CD4-positive, alpha-beta T cell treated with Interleukin-15 for 1 hour (primary cell): ENCODE measurements around the gene SLC9A3.

ENCODE experiments used
- DNase-seq: peaks from one replicate; pipeline ENCODE4 v3.0.0-alpha.2; 2020

SLC9A3 gene

DNA sequence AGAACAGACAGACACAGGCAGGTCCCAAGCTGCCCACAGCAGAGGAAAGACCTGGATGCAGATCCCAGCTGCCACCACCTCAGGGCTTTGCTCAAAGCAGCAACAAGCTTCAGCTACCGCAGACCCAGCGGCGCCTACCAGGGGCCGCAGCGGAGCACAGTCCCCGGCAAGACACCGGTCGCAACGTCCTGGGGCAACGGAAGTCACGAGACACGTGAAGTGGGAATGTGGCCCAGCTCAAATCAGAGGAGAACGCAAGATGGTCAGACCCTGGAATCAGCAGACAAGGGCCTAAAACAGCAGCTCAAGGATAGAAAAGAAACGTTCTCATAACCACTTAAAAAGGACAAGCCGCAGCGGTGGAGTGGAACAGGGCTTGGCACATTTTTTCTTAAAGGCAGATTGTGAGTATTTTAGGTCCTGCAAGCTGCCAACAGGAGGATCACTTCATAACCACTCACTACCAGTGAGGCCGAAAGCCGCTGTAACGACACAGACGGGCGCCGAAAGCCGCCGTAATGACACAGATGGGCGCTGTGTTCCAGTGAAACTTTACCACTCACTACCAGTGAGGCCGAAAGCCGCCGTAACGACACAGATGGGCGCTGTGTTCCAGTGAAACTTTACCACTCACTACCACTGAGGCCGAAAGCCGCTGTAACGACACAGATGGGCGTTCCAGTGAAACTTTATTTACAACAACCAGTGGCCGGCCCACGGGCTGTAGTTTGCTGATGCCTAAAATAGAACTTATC is 21.7 kb downstream of the SLC9A3 start:
- no peak for DNase-seq

DNA sequence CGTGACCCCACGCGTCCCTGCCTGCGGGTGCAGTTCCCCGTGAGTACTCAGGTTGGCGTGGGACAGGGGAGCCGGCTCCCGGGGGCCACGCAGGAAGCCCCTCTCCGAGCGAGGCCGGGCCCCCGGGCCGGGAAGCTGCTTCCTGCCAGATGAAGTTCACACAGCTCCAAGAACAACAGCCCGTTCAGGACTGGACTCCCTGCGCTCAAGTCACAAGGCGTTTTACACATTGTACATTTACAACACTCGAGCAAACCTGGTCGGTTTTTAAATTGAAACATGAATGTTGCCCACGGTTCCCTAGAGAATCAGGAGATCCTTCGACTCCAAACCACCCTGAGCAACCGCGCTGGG is 22.4 kb downstream of the SLC9A3 start:
- no peak for DNase-seq

DNA sequence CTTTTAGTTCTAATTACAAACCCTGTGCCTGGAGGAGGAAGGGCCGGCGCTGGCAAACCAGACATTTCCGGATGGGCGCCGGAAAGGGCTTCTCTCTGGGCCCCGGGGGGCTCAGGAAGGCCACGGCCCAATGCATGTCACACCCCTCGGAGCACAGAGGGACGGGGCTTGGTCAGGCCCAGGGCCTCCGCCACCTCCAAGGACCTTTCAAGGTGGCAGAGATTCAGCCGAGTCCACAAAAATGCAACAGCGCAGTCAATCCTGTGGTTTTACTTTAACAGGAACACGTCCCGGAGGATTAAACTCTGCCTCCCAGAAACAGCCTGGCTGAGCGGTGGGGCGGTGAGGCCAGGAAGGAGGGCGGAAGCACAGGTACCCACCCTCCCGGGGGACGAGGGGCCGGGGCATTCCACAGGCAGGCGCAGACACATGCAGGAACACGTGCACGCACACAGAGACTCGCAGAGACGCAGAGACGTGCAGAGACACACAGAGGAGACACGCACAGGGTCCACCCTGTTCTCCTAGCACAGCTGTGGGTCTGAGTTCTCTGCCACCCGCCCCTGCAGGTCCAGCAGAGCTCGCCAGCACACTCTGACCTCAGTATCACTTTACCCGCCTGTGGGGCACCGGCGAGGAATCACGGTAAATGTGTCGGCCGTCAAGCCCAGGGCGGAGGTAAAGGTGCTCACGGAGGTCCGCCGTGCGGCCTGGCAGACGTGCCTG is 23.0 kb downstream of the SLC9A3 start:
- DNase-seq = no peak

DNA sequence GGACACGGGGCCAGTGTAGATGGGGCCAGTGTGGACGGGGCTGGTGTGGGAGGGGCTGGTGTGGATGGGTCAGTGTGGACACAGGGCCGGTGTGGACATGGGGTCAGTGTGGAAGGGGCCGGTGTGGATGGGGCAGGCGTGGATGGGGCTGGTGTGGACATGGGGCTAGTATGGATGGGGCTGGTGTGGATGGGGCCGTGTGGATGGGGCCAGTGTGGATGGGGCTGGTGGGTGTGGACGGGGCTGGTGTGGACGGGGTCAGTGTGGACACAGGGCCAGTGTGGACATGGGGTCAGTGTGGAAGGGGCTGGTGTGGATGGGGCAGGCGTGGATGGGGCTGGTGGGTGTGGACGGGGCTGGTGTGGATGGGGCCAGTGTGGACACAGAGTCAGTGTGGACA is 23.8 kb downstream of the SLC9A3 start:
- DNase-seq = no peak

DNA sequence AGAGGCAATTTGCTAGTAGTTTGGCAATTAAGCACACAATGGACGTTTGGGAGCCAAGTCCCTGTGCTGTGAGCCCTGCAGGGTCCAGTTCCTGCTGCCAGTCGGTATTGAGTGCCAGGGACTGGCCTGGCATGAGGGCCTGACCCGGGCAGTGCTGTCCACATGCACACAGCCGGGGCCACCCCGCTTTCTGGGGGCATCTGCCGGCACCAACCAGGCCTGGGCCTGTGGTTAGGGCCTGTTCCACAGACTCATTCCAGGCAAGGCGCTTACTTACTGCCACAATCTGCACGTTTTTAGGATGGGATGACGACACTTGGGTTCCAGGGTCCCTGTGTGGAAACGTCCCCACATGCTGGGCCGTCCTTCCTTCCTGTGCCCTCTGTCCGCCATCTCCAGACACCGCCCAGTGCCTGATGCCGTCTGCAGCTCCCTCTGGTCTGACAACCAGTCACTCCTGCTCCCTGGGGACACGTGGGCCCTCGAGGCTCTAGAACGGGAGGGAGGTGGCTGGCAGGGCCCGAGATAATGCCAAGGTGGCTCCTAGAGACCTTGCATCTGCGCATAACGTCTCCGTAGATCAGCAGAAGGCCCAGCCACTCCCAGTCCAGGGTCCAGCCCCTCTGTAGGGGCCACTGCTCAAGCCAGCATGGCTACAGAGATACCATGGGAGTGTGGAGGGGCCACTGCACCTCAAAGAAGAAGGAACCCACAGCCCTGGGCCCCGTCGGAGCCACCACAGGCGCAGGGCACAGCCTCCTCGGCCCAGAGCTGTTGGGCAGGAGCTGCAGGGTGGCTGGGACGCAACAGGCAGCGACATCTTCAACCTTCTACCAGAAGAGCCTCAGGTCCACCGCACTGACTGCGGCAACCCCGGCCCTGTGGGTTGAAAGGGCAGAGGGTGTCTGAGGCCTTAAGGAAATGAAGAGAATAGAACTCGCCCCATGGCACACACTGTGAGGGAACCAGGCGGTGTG is 24.7 kb downstream of the SLC9A3 start:
- no peak for DNase-seq

DNA sequence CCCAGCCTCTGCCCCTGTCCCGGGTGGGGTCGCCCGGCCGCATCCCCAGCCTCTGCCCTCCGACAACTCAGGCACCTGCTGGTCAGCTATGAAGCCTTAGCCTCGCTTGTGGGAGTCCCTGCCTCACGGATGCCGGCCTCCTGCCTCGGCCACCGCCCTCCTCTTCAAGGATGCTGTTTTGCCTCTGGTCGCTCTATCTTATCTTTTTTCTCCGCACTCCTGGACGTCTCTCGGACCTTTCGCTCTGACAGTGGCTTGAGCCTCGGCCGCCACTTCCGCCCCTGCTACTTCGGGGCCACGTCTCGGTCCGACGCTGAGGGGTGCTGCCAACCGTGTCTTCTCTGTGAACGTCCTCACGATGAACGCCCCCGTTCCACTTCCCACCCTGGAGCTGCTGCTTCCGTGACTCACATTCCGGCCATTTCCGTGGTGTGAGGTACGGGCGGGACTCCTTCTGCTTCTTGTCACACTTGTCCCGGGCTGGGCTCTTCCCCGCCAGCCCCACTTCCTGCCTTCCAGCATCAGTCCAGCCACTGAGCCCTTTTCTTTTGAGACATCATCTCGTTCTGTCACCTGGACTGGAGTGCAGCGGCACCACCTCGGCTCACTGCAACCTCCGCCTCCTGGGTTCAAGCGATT is 26.3 kb downstream of the SLC9A3 start:
- DNase-seq = no peak

DNA sequence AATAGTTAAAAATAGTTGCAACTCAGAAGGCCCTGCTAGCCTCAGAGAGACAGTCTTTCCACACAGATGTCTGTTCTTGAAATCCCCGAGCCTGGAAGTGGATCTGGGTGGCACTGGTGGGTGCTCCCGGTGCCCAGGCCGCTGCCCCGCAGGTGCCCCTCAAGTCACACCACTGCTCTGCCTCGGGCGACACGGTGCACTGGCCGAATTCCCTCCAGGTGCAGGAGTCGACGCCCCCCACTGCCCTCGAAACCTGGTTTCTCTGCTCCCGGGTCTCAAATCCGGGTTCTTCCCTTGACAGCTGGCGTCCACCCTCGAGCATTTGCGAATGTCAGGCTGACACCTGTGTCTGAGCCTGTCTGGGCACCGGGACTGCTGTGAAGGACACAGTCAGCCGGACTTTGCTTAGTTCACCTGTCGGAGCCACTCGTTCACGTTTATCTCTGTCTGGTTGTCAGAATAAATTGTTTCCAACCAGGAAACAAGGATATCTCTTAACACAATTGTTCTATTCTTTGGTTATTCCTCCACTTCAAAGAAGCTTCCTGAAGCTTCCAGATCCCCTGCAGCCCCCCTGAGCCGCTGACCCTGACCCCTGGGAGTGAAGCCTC is 27.1 kb downstream of the SLC9A3 start:
- no peak for DNase-seq

DNA sequence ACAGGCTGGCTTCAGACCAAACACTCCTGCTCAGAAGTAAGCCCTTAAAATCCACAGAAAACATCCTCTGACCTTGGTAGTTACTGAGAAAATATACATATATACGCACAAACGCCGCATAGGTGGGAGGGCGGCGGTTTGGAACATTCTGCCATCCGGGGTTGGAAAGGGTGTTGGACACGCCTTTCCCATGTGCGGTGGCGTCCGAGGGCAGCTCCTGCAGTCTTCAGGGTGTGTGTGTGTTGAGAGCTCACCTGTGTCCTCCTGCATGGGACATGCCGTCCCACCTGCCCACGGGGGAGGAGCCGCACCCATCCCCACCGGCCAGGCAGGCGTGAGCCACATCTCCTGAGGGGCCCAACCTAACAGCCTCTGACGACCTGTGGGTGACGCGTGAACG is 28.2 kb downstream of the SLC9A3 start:
- no peak for DNase-seq

DNA sequence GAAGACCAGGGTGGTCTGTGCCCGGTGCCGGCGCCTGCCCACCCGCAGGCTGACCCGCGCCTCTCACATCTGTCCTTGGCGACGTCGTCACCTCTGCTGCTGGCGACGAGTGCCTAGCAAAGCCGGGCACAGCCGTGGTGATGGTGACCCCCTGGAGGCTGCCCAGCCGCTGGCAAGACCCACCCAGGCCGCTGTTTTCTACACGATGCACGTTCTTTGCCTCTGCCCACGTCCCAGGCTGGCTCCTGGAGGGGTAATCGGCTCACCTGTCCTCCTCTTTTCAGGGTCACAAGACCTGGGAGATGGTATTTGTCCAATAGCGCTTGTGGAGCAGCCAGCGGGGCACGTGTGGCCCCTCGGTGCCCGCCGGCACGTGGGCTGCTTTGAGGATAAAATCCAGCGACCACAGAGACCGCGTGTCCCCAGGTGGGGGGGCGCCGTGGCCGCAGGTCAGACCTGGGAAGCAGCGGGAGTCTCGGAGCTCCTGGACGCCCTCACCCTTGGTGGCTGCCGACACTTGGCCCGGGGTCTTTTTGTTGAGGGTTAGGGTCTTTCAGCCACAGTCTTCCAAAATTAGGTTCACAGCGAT is 29.5 kb downstream of the SLC9A3 start:
- no peak for DNase-seq

DNA sequence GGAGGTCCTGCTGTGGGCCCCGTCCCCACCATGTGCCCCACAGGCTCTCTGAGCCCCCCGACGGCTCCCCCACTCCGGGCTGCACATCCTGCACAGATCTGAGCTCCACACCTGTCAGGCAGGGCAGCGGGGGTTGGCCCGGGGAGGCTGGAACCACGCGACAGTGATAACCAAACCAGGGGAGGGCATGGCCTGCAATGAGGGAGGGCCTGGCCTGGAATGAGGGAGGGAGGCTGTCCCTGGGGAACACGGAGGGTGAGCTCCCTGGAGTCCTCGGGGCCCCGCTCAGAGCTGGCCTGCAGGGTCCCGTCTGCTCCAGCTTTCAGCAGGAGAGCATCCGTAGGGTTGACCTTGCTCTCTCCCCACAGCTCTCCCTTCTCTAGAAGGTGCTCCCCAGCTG is 30.5 kb downstream of the SLC9A3 start:
- DNase-seq = no peak

DNA sequence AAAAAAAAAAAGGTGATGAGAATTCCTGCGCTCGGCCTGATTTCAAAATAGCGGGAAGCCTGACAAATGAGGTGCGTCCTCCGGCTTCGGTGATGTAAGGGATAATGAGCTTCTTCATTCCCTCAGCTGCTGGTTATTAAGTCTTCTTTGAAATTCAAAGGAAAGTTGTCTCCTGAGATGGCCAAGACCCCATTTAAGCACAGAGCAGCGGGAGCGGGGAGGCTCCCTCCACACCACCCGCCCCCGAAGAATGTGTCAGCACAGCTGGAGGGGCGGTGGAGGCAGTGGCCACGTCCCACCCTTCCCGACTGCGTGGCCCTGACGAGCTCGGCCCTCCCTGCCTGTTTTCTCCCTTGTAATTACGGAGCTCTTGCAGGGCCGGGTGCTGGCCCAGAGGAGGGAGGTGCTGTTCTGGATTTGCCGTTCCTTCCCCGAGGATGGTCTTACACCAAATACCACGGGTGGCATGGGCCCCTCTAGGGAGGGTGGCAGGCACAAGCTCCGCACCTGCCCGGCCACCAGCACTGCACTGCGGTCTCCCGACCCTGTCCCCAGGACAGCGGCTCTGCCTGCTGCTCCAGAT is 31.0 kb downstream of the SLC9A3 start:
- no peak for DNase-seq

DNA sequence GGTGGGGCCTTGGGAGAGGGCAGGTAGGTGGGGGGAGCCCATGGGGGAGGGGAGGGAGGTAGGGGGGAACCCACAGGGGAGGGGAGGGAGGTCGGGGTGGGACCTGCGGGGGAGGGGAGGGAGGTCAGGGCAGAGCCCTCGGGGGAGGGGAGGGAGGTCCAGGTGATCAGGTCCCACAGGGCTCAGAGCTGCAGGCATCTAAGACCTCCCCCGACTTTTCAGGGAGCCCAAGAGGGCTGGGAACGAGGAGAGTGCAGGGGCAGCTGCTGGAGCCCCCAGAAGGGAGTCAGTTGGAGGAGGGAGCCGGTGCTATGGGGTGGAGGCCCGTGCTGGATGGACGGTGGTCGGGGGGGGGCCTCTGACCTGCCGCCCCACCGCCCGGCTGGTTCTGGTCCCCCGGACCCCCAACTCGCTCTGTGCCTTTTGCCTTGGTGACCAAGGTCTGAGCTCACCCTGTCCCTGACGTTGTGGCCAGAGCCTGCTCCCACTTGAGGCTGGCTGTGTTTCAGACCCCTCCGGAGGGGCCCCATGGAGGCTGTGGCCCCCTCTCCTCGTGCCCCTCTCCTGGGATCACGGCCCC is 31.8 kb downstream of the SLC9A3 start:
- no peak for DNase-seq

DNA sequence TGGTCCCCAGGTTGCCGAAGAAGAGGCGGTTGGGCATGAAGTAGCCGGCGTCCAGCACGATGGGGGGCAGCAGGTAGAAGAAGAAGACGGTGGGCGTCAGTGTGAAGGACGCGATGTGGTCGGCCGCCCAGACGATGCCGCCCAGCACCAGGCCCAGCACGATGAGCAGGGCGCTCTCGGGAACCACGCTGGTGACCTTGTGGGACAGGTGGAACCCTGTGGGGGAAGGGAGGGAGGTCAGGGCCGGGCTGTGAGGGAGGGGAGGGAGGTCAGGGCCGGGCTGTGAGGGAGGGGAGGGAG is 32.4 kb downstream of the SLC9A3 start:
- no peak for DNase-seq

DNA sequence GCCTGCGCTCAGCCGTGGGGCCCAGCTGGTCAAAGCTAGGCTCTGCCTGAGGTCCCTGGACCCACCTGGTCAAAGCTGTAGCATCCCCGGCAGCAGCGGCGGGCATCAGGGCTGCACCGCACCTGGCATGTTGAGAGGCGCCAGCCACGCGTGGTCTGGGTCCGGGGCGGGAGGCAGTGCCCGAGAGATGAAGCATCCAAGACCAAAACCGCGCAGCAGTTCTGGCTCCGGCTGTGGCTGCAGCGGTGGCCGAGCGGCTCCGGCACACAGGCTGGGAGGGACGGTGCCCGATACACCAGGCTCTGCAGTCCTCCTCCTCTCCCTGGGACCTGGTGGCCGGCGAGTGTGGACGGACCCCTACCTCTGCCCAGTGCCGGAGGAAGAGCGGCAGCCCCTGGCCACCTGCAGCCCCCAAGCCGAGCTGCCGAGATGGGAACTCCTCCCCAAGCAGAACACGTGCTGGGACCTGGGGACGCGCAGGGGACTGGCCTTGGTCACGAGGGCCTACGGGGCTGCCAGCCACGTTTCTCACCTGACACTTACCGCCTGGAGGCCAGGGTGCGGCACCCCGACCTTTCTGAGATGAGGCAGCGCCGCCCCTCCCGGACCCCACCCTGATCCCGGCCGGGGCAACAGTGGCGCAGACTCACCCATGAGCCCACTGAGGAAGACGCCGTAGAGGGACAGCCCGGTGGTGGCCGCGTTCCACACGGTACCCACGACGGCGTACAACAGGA is 33.0 kb downstream of the SLC9A3 start:
- DNase-seq = no peak

DNA sequence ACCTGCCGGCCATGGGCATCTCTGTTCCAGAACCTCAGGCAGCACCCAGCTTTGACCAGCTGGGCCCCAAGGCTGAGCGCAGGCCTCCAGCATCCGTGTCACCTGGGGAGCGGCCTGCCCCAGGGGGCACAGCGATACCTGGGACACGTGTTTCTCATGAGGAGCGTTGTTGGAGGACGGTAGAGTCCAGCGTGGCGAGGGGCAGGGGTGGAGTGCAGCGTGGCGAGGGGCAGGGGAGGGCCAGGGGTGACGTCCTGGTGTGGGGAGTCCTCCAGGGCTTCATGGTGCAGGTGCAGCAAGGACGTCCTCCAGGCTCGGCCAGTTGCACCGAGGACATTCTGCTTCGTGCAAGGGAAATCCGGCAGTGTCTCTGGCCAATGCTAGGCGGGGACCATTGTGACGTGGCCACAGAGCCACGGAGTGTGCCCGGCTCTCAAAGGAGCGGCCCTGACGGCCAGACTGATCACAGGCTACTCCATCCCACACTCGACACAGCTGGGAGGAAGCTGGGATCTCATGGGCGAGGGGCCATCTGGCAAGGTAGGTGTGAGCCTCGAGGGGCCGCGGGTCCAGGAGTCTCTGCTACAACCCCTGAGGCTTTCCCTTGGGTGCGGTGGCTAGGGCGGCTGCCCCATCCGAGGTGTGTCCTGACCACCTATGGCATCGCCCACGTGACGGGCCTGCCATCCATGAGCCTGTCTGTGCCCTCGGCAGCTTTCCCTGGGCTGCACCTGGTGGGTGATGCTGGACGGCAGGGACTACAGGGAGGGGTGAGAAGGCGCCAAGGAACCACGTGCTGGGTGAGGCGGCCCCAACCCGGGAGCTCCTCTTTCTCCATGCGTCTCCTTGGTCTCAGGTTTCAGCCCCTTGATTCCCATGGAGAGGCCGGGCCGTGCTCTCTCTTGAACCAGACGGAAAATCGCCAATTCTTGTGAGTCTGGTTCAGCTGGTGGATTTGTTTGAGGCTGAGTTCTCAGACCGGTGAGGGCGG is 33.8 kb downstream of the SLC9A3 start:
- no peak for DNase-seq

DNA sequence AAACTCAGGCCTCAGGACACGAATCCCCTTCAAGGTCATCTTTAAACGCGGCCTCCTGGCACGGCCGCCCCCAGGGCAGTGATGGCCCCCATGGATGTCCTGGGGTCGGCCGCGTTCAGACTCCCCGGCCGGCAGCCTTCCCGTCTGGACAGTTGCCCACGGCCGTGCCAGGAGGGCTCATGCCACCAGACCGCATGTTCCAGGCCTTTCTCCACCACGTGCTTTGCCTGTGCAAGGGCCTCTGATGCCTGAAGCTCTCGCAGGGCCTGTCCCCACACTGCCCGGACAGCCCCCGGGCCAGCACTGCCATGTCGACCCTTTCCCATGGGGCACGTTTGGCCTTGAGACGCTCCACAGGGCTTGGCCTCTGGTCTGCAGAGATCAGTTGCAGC is 34.6 kb downstream of the SLC9A3 start:
- DNase-seq = no peak

DNA sequence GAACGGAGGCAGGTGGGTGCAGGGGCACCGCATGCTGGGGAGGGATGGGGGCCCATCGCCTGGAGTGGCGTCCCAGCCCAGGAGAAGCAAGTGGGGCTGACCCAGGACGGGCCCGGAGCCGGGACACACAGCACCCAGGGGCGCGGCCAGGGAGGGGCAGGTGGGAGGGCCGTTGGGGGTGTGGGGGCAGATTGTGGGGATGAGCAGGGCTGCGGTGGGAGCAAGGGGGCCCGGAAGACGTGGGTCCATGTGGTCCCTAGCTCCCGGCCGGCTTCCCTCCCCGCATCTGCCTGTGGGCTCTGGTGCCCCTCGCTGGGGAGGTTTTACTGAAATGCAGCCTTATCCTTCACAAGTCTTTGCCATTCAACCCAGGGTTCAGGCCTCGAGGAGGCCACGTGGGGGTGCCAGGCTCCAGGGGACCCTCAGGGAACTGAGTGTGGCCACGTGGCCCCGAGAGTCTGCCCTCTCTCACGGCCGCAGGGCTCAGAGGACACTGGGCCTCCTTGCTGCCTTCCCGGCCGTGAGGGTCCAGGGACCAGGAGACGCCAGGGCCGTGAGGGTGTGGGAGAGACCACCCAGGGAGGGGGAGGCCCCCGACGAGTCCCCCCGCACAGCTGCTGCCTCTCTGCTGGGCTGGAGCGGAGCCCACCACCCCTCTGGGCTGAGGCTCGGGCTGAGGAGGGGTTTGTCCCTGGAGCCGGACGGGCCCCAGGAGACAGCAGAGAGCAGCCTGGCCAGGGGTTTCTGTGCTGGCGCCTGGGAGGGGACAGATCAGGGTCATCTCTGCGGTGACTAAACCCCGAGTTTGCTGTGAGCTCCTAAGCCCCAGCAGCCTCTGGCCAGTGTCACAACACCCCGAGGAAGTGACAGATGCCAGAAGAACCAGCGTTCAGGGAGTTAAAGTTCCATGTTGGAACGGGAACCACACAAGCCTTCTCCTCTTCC is 35.2 kb downstream of the SLC9A3 start:
- DNase-seq = no peak

DNA sequence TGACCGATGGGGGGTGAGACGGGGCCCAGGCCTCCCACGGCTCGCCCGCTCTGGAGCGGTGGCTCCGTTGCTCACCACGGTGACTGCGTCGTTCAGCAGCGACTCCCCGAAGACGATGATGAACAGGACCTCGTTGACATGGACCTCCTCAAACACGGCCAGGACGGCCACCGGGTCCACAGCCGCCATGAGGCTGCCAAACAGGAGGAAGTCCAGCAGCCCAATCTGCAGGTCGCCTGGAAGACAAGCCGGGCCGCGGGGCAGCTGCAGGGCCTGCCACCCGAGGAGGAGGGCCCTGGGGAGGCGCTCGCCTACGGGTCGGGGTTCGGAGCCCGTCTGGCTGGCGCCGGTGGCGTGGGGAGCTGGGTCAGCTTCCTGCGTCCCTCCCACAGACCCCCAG is 36.0 kb downstream of the SLC9A3 start:
- DNase-seq = no peak
